Breast epithelium (tissue), 3 donors: Measurements from ENCODE around the gene PPARA.

ENCODE experiments used
- POLR2A ChIP-seq: fragments of 450-650 bp; IDR thresholded peaks from one replicate; pipeline ENCODE4 v1.6.1; 2016; ENCODE audit warnings: antibody characterized with exemption, mild to moderate bottlenecking, moderate library complexity
- TF ChIP-seq, protein P1 (sequence below), 3 donors: fragments of 450-650 bp; IDR thresholded peaks; one replicate each; pipeline ENCODE4 v1.5.1; 2016 to 2017; ENCODE audit warnings: antibody characterized with exemption in 3 of 3, mild to moderate bottlenecking in 3 of 3, moderate library complexity in 3 of 3

DNA sequence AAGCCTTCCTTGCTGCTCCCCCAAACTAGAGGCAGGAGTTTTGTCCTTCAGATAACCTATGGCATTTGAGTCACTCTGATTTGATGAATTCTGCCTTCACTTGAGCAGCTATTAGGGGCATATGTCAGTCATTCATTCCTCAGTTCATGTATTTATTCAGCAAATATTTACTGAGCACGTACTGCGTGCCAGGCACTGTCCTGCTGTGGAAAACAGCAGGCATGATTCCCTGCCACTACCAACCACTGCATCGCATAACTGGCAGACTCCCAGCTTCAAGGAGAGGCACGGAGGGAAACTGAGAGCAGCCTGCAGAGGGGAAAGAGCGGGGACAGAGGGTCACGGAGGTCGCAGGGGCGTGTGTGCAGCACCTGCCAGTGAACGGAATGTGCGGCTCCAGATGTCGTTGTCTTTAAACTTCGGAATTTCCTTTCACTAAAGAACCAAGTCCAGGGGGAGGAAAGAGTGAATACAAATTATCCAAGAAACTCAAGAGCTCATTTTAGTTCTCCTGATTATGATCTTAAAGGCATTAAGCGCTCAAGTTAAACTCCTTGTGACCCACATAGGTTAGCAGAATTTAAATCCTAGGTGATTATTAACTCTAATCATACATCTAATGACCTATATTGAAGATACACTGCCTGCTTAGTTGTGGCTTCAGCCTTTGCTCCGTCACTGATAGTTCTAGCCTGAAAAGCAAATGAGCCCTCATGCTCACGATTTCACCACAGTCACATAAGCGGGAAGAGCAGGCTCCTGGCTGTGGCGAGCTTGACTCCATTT, 12.6 kb downstream of the PPARA start:
- no peak for TF ChIP-seq POLR2A
- TF ChIP-seq, protein P1, sequence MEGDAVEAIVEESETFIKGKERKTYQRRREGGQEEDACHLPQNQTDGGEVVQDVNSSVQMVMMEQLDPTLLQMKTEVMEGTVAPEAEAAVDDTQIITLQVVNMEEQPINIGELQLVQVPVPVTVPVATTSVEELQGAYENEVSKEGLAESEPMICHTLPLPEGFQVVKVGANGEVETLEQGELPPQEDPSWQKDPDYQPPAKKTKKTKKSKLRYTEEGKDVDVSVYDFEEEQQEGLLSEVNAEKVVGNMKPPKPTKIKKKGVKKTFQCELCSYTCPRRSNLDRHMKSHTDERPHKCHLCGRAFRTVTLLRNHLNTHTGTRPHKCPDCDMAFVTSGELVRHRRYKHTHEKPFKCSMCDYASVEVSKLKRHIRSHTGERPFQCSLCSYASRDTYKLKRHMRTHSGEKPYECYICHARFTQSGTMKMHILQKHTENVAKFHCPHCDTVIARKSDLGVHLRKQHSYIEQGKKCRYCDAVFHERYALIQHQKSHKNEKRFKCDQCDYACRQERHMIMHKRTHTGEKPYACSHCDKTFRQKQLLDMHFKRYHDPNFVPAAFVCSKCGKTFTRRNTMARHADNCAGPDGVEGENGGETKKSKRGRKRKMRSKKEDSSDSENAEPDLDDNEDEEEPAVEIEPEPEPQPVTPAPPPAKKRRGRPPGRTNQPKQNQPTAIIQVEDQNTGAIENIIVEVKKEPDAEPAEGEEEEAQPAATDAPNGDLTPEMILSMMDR (IDR thresholded peaks at IDR 0.05): no peak
